ENCODE measurements around the gene PBX2. TPM values are rescaled to one million over a fixed set of nuclear protein-coding genes. Genes with fewer than 3 reads are reported as not detected.
"Not testable (repeated sequence)": the region's sequence is repeated elsewhere in the genome, so short reads cannot be mapped to it uniquely, and the experiment has no call there.

The PBX2 gene
- total and polyA plus RNA-seq, 2 of the 4 experiments (the other 2 are of a cell fraction), result 17.7 to 56.8 TPM

DNA sequence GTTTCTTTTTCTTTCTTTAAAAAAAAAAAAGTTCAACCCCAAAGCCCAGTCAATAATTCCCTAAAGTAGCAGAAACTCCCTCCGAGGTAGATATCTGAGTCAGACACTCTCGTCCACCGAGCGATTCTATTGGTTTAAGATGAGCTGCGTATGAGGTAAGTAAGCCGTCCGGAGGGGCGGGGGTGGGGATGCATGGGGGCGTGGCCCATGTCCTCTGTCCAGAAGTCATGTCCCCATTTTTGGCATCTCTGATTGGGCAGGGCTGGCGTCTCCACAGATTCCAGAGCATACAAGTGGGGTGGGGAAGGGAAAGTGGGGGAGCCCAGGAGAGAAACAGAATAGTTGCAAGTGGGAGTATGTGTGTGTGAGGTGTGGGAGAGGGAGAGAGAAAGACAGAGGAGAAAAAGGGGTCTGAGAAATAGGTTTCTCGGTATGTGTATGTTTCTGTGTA is 4.3 kb downstream of the PBX2 start:
- dilution Hi-C loops (cut with HindIII; ENCODE audit: low sequenced_read_pairs, unreplicated experiment); CTCF ChIA-PET; BruUV-seq (replicated peaks): not testable (repeated sequence)

More for the DNA sequence above, 4.3 kb downstream of the PBX2 start:
- not testable (repeated sequence) for H2AK9ac ChIP-seq (replicated peaks; ENCODE audit: low read depth, low read length, poor library complexity); H4K91ac ChIP-seq (ENCODE audit: insufficient read depth, low read depth, low read length); H3K4me1 ChIP-seq (ENCODE audit: control insufficient read depth, insufficient read depth, low read length); H4K8ac ChIP-seq (ENCODE audit: low read depth in 2 of 2, low read length in 2 of 2); H3K4me2 ChIP-seq (ENCODE audit: low read depth, low read length); H3K18ac ChIP-seq (ENCODE audit: low read depth, low read length); H2BK15ac ChIP-seq (ENCODE audit: low read depth, low read length); H4K20me1 ChIP-seq (ENCODE audit: insufficient read depth, low read length); H3K4ac ChIP-seq (ENCODE audit: low read depth, low read length); H3K27me3 ChIP-seq (ENCODE audit: control insufficient read depth, insufficient read depth, low read length); H3K9ac ChIP-seq (ENCODE audit: low read depth, low read length); H2BK120ac ChIP-seq (ENCODE audit: low read depth, low read length); H3K9me3 ChIP-seq (ENCODE audit: control insufficient read depth, insufficient read depth, low read length); H3K9me1 ChIP-seq (ENCODE audit: insufficient read depth, low read length); H3K23ac ChIP-seq (ENCODE audit: low read depth, low read length); H2AFZ ChIP-seq (replicated peaks; ENCODE audit: low read length, poor library complexity); H4K5ac ChIP-seq (ENCODE audit: low read depth, low read length); H3K56ac ChIP-seq (ENCODE audit: extremely low read depth, insufficient read depth, low read length); H3K14ac ChIP-seq (replicated peaks; ENCODE audit: low read depth, low read length); H3K4me3 ChIP-seq (ENCODE audit: insufficient read depth, low read depth, low read length); H2BK20ac ChIP-seq (ENCODE audit: low read depth, low read length)
- H3K36me3 ChIP-seq (ENCODE audit: control insufficient read depth, insufficient read depth, low read length), result peaks cover 37% of the 10 kb centered on the region
- TF ChIP-seq MAZ (IDR thresholded peaks at IDR 0.05; ENCODE audit: borderline replicate concordance, low read depth, low read length), result peak; percentile 34; the same call in 1 of the 2 replicates
- peak overlapping the region; percentile 21; the same call in 1 of the 2 replicates for H3K27ac ChIP-seq (ENCODE audit: insufficient read depth, low read length)
- intact Hi-C loops (cut with micrococcal nuclease), result loop anchor here (5.0 kb wide), 1 partner anchor 787 kb away; no protein-coding TSS in a partner anchor
- ATAC-seq (ENCODE audit: low read depth) (peak; percentile 59), DNase-seq (peak; percentile 88)
- H3K79me1 ChIP-seq (ENCODE audit: low read depth in 1 of 2, low read length in 2 of 2), result peaks cover 10 to 47% of the 10 kb centered on the region in 2 experiments
- peak overlapping the region; percentile 29 for H2BK5ac ChIP-seq (ENCODE audit: low read depth, low read length, poor library complexity, severe bottlenecking)
- POLR2A ChIA-PET (ENCODE audit: unreplicated experiment), result interaction anchor here (1.0 kb wide), 1 partner anchor 10 kb away, joined by 7 read pairs; no protein-coding TSS in a partner anchor
- H2AK5ac ChIP-seq (ENCODE audit: low read depth, low read length), result peak overlapping the region; percentile 9; the same call in 1 of the 2 replicates
- in situ Hi-C loops (cut with MboI; ENCODE audit: low sequenced_read_pairs), result loop anchor here (25.0 kb wide), 1 partner anchor 777 kb away; the partner anchor contains the start of genes BRD2 and HLA-DMA
- 0% methylated on average over 1 of the region's 11 CpGs; no CpG with 5 or more reads in 1 of the 2 experiments for WGBS, 2 experiments (ENCODE audit: extremely low coverage in 2 of 2, insufficient read length in 1 of 2)
